ENCODE measurements around the gene DGAT2.

- TF ChIP-seq CTCF (IDR thresholded peaks at IDR 0.05) (no peak), ZFX (IDR thresholded peaks at IDR 0.05; ENCODE audit: borderline replicate concordance) (no peak)
These were observed 67.8 kb downstream of the DGAT2 start for GRCh38 chr11:75836417-75836816.
